Endodermal cell (in vitro differentiated cells): ENCODE results near the gene KCNT1. TPM values are rescaled to one million over a fixed set of nuclear protein-coding genes. Genes with fewer than 3 reads are reported as not detected.

Experiments used
- DNase-seq: peaks from one replicate; pipeline ENCODE4 v3.0.0-alpha.2; 2017
- H3K27ac ChIP-seq: 2 replicates; pipeline ENCODE4 v1.5.1; 2013; ENCODE audit warnings: mild to moderate bottlenecking, low read depth, low read length, moderate library complexity
- H3K27me3 ChIP-seq: 2 replicates; pipeline ENCODE4 v1.6.1; 2013; ENCODE audit warnings: mild to moderate bottlenecking, low read length, moderate library complexity; ENCODE audit not compliant: insufficient read depth, control insufficient read depth, poor library complexity, severe bottlenecking
- H3K36me3 ChIP-seq: 2 replicates; pipeline ENCODE4 v1.7.0; 2013; ENCODE audit warnings: mild to moderate bottlenecking, low read length, moderate library complexity; ENCODE audit not compliant: control insufficient read depth, insufficient read depth
- H3K4me1 ChIP-seq: one replicate; pipeline ENCODE4 v1.7.0; 2013; ENCODE audit warnings: low read length; ENCODE audit not compliant: control insufficient read depth, insufficient read depth
- H3K4me3 ChIP-seq: 2 replicates; pipeline ENCODE4 v1.5.1; 2013; ENCODE audit warnings: mild to moderate bottlenecking, low read length, moderate library complexity
- H3K9ac ChIP-seq: 2 replicates; pipeline ENCODE4 v1.6.1; 2013; ENCODE audit warnings: mild to moderate bottlenecking, low read length, moderate library complexity; ENCODE audit not compliant: poor library complexity, severe bottlenecking; ENCODE audit errors: extremely low read depth
- H3K9me3 ChIP-seq: 2 replicates; pipeline ENCODE4 v1.6.1; 2013; ENCODE audit warnings: mild to moderate bottlenecking, low read length, moderate library complexity; ENCODE audit not compliant: control insufficient read depth
- H3K27ac Mint-ChIP-seq: 2 replicates; pipeline ENCODE4 v1.8.0; 2020; ENCODE audit warnings: mixed read lengths
- H3K27me3 Mint-ChIP-seq: 2 replicates; pipeline ENCODE4 v1.8.0; 2021; ENCODE audit warnings: mild to moderate bottlenecking, mixed read lengths; ENCODE audit not compliant: insufficient read depth
- H3K36me3 Mint-ChIP-seq: 2 replicates; pipeline ENCODE4 v1.8.0; 2020; ENCODE audit warnings: low read depth, mixed read lengths
- H3K4me1 Mint-ChIP-seq: 2 replicates; pipeline ENCODE4 v1.8.0; 2020; ENCODE audit warnings: mixed read lengths
- H3K4me3 Mint-ChIP-seq: 2 replicates; pipeline ENCODE4 v1.8.0; 2020; ENCODE audit warnings: mild to moderate bottlenecking, moderate library complexity, mixed read lengths
- H3K9me3 Mint-ChIP-seq: 2 replicates; pipeline ENCODE4 v1.8.0; 2020; ENCODE audit warnings: mild to moderate bottlenecking, mixed read lengths
- CTCF ChIP-seq: fragments of 200-600 bp; sonication (generic); conservative IDR thresholded peaks from 2 replicates; pipeline ENCODE4 v1.5.0; 2021; ENCODE audit warnings: antibody characterized with exemption, mild to moderate bottlenecking
- WGBS, 2 experiments: methylation state at CpG; one replicate each; pipeline versions ENCODE4 v1.1.5 to v1.1.7; 2013; ENCODE audit warnings: missing lambda C conversion rate in 2 of 2, mixed read lengths in 1 of 2; ENCODE audit not compliant: insufficient coverage in 1 of 2, insufficient read length in 1 of 2; 5-methylcytosine and 5-hydroxymethylcytosine counted together
- total RNA-seq, 2 donors: library from RNA; stranded (reverse); fragmentation: NEBNext Ultra II Directional in 1 of 2; extraction: Animal tissue kit (Norgen Biotek cat#: 25700) in 1 of 2; gene quantifications; 2 replicates in 1 of 2; 3 replicates in 1 of 2; pipeline ENCODE4 v1.2.1, GENCODE V29; 2021

Gene KCNT1
- total RNA-seq, 2 donors from 2014 or later = 0.15 TPM; not detected in 1

GRCh38 chr9:135809166-135809565 lies 107.2 kb downstream of the KCNT1 start:
- H3K4me1 ChIP-seq = no peaks in the 10 kb centered on the region
- H3K27me3 ChIP-seq = no peaks in the 10 kb centered on the region
- H3K27ac ChIP-seq = no peak overlapping the region
- H3K9me3 ChIP-seq = no peaks in the 10 kb centered on the region
- H3K4me1 Mint-ChIP-seq = no peaks in the 10 kb centered on the region
- H3K4me3 ChIP-seq = no peak overlapping the region
- H3K9me3 Mint-ChIP-seq = no peaks in the 10 kb centered on the region
- DNase-seq = no peak
- 96% methylated on average over 8 to 10 of the region's 10 CpGs for WGBS, 2 experiments
- H3K36me3 ChIP-seq = peaks cover 53% of the 10 kb centered on the region
- no peaks in the 10 kb centered on the region for H3K27me3 Mint-ChIP-seq
- H3K4me3 Mint-ChIP-seq = no peak overlapping the region
- no peak overlapping the region for H3K27ac Mint-ChIP-seq
- no peak for TF ChIP-seq CTCF
- H3K36me3 Mint-ChIP-seq = peaks cover 43% of the 10 kb centered on the region
- H3K9ac ChIP-seq = no peak overlapping the region

- TF ChIP-seq CTCF = no peak
Observed at GRCh38 chr9:135810806-135811575, 109.0 kb downstream of the KCNT1 start.

GRCh38 chr9:135811801-135812200 lies 109.8 kb downstream of the KCNT1 start:
- Histone ChIP-seq H3K4me1 (no peaks in the 10 kb centered on the region), H3K27ac (no peak overlapping the region), H3K9ac (no peak overlapping the region), H3K4me3 (no peak overlapping the region), H3K27me3 (no peaks in the 10 kb centered on the region), H3K9me3 (no peaks in the 10 kb centered on the region), H3K36me3 (peaks cover 72% of the 10 kb centered on the region)
- H3K27ac Mint-ChIP-seq = peak overlapping the region; percentile 26
- no peak for DNase-seq
- TF ChIP-seq CTCF = no peak
- no peaks in the 10 kb centered on the region for H3K4me1 Mint-ChIP-seq
- H3K36me3 Mint-ChIP-seq = peaks cover 67% of the 10 kb centered on the region
- H3K9me3 Mint-ChIP-seq = no peaks in the 10 kb centered on the region
- WGBS, 2 experiments = 95 to 97% methylated on average over 11 of the region's 11 CpGs
- no peak overlapping the region for H3K4me3 Mint-ChIP-seq
- H3K27me3 Mint-ChIP-seq = no peaks in the 10 kb centered on the region

More at GRCh38 chr9:135810806-135811575, 109.0 kb downstream of the KCNT1 start:
- Histone ChIP-seq H3K4me3 (no peak overlapping the region), H3K36me3 (peaks cover 68% of the 10 kb centered on the region), H3K9me3 (no peaks in the 10 kb centered on the region), H3K27ac (no peak overlapping the region), H3K4me1 (no peaks in the 10 kb centered on the region), H3K27me3 (no peaks in the 10 kb centered on the region), H3K9ac (no peak overlapping the region)
- Mint-ChIP-seq H3K4me3 (no peak overlapping the region), H3K4me1 (no peaks in the 10 kb centered on the region), H3K9me3 (no peaks in the 10 kb centered on the region), H3K27ac (no peak overlapping the region), H3K36me3 (peaks cover 60% of the 10 kb centered on the region), H3K27me3 (no peaks in the 10 kb centered on the region)
- no peak for DNase-seq
- WGBS, 2 experiments = 91 to 96% methylated on average over 16 to 23 of the region's 23 CpGs
